ENCODE results near the gene C16orf92.

Gene C16orf92

DNA sequence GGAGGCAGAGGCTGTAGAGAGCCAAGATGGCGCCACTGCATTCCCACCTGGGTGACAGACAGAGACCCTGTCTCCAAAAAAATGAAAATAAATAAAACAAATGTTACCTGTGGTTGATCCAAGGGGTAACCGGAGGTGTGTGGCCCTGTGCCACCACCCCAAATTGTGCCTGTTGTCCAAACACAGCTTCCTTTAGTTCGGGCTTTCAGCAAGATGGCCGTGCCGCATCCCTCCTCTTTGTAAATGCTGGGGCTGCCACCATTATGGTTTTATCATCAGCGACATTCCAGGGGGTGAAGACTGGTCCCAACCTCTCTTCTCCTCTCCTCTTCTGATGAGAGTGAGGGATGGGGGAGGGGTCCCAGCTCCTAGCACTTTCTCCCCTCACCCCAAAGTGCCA lies at the start of gene C16orf92:
C16orf92 (plus strand) TSS at position 312 of the 400 bp plus-strand sequence. CDS start 143 bp downstream, outside the sequence.
- no peak for DNase-seq

DNA sequence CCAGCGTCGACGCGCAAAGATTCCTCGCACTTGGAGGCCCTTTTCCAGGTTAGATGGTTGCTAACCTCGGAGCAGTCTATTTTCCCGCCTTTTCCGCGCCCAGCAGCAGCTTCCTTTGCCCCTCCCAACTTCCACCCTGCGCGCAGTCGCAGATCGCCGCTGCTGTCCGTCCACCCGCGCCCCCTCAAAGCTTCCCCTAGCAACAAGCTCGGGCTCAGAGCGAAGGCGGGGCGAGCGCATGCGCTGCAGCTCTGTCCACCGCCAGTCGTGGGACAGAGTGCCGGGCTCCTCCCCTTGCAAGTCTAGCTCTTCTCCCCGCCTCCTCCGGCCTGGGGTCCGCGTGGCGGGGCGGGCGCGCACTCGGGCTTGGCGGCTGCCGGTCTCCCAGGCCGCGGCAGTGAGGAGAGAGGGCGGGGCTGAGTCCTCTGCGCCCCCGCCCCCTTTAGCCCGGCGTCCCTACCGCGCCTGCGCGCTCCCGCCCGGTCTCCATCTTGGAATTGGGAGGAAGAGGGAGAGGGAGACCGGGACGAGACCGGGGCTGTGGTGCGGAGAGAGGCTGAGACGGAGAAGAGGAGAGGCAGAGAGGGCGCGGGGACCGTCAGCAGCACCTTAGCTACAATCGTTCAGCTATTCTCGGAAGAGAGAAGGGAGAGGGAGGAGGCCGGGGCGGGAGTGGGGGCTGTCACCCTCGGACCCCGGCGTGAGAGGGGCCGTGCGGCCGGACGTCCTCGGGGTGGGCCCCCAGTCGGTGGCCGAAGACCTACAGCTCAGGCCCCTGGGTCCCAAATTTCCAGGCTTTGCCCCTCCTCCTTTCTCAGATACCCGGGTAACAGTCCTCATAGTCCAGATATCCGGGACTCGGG lies 49.4 kb upstream of the C16orf92 start, which contains the start of gene TAOK2:
TAOK2 (plus strand) TSS at position 485 of the 863 bp plus-strand sequence. CDS start 3,905 bp downstream, outside the sequence.
- peak; percentile 93 for DNase-seq

DNA sequence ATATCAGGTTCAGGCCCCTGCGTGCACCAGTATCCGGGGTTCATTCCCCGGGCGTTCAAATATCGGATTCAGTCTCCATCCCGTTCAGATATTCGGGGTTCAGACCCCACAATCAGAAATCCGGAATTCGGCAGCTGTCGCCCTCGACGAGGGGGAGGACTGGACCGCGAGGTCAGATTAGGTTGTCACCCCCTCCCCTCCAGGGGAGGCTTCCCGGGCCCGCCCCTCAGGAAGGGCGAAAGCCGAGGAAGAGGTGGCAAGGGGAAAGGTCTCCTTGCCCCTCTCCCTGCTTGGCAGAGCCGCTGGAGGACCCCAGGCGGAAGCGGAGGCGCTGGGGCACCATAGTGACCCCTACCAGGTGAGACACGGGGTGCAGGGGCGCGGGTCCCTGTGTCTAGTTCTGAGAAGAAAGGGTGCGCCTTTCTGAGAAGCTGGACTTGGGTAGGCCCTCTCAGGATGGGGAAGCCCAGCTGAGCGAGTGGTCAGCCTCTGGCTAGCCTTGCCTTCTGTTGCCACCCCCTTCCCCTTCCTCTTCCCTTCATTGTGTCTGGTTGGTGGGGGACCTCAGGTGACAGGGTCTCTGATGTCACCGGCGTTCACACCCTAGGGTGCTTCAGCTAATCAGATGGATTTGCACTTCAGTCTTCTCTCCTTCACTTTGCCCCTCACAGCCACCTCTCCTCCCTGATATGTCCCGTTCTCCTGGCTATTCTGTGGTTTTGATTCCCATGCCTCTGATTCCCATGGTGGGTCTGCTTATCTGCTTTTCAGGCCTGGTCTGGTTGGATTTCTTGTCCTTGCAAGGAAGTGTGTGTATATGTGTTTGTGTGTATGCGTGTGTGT lies 48.5 kb upstream of the C16orf92 start:
- no peak for DNase-seq

- no peak for DNase-seq
Measured at GRCh38 chr16:29975134-29975538, 47.9 kb upstream of the C16orf92 start.

DNA sequence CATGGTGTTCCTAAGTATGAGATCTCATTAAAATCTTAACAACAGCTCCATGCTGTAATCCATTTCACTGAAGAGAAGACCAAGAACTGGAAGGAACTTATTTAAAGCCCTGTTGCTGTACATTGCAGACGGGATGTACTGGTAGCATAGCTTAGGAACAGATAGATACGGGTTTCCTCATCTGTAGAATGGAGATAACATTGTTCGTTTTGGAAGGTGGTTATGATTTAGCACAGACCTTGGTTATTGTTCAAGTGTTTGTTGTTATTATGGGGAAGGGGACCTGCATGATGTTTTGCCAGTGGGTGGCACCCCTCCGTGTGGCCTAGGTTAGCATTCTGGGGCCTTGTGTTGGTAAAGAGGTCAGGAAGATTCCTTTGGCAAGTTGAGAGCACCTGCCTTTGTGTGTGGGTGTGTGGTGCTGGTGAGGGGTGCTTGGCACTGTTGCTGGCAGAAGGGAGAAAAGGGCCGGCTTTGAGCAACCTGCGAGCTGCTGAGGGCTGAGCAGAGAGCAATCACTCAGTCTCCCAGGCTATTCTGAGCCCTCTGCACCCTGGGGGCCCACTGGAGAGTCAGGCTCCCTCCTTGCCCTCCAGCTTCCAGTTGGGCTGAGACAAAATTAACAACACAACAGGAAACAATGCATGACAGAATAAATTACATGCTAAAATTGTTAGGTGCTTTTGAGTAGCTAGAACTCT lies 47.0 kb upstream of the C16orf92 start:
- DNase-seq, result no peak

GRCh38 chr16:29977063-29977825 lies 45.8 kb upstream of the C16orf92 start:
- DNase-seq, result no peak

DNA sequence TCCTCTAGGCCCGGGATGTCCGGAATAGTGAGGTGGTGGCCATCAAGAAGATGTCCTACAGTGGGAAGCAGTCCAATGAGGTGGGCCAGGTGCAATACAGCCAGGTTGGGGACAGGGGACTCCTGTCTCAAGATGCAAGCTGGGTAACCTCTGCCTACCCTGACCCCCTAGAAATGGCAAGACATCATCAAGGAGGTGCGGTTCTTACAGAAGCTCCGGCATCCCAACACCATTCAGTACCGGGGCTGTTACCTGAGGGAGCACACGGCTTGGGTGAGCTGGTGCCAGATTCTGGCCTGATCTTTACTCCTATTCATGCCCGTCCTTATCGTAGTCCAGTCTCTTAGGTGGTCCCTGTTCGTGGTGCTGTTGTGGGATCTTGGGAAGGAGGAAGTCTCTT lies 44.9 kb upstream of the C16orf92 start:
- no peak for DNase-seq

GRCh38 chr16:29978564-29979270 lies 44.3 kb upstream of the C16orf92 start:
- DNase-seq, result no peak

GRCh38 chr16:29982560-29983419 lies 40.2 kb upstream of the C16orf92 start:
- no peak for DNase-seq

DNA sequence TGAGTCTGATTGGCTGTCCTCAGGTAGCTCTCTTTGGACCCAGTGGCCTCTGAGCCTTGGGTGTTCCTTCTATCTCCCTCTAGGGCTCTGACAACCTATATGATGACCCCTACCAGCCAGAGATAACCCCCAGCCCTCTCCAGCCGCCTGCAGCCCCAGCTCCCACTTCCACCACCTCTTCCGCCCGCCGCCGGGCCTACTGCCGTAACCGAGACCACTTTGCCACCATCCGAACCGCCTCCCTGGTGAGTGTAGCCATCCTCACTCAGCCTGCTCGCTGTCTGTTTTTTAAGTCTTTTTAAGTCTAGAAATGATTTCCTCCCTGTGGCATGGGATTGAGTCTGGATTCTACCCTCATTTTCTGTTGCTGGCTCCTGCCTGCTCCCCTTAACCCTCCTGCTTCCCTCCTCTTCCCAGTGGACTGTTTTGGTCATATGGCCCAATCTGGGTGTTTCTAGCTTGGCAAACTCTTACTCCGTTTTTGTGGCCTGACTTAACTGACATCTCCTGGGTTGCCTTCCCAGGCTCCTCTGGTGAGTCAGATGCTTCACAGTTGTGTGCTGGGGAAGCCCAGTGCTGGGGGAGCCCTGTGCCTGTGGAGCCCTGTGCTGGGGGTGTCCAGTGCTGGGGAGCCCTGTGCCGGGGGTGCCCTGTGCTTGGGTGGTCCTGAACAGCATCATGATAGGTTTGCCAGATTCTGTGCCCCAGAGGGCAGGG lies 39.4 kb upstream of the C16orf92 start:
- DNase-seq, result no peak

- DNase-seq, result no peak
Measured at GRCh38 chr16:29984137-29984763, 38.7 kb upstream of the C16orf92 start.

GRCh38 chr16:29984764-29985147 lies 38.2 kb upstream of the C16orf92 start:
- no peak for DNase-seq

DNA sequence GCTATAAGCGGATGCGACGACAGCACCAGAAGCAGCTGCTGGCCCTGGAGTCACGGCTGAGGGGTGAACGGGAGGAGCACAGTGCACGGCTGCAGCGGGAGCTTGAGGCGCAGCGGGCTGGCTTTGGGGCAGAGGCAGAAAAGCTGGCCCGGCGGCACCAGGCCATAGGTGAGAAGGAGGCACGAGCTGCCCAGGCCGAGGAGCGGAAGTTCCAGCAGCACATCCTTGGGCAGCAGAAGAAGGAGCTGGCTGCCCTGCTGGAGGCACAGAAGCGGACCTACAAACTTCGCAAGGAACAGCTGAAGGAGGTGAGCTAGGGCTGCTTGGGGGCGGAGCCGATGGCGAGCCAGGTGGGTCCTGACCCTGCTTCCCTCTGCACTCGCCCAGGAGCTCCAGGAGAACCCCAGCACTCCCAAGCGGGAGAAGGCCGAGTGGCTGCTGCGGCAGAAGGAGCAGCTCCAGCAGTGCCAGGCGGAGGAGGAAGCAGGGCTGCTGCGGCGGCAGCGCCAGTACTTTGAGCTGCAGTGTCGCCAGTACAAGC lies 37.7 kb upstream of the C16orf92 start:
- no peak for DNase-seq

- no peak for DNase-seq
Measured at GRCh38 chr16:29986231-29986630, 36.8 kb upstream of the C16orf92 start.

GRCh38 chr16:29986931-29987330 lies 36.1 kb upstream of the C16orf92 start:
- DNase-seq, result no peak

GRCh38 chr16:29987371-29988085 lies 35.5 kb upstream of the C16orf92 start:
- no peak for DNase-seq

GRCh38 chr16:29988346-29989075 lies 34.5 kb upstream of the C16orf92 start:
- no peak for DNase-seq
